ENCODE results near the gene FBXW7. TPM values are rescaled to one million over a fixed set of nuclear protein-coding genes. Genes with fewer than 3 reads are reported as not detected.

The FBXW7 gene
- total and polyA plus RNA-seq, 2 of the 13 experiments (the other 11 are each of a cell fraction or from before 2014, with no cell fraction given), result 5.0 to 40.9 TPM

GRCh38 chr4:152535903-152536544, at the start of gene FBXW7 (continued):
- TF ChIP-seq TARDBP (CRISPR knock-in tag; IDR thresholded peaks at IDR 0.05) (peak; percentile 95), ZNF564 (CRISPR knock-in tag; IDR thresholded peaks at IDR 0.05) (peak; percentile 59; the same call in 1 of the 2 replicates), PAF1 (CRISPR knock-in tag; IDR thresholded peaks at IDR 0.05) (no peak), REPIN1 (CRISPR knock-in tag; IDR thresholded peaks at IDR 0.05; ENCODE audit: borderline replicate concordance, low read depth) (peak; percentile 81), CBX5 (CRISPR knock-in tag; IDR thresholded peaks at IDR 0.05; ENCODE audit: borderline replicate concordance) (peak; percentile 58; the same call in 1 of the 2 replicates), PHF5A (CRISPR knock-in tag; IDR thresholded peaks at IDR 0.05; ENCODE audit: low read depth, unreplicated experiment) (no peak), POLR2G (IDR thresholded peaks at IDR 0.05; ENCODE audit: low read depth, low read length) (peak; percentile 92), ZNF784 (CRISPR knock-in tag; IDR thresholded peaks at IDR 0.05; ENCODE audit: borderline replicate concordance) (0 out of 2 replicates have a peak, but pooled peaks have one; percentile 38), ZNF124 (CRISPR knock-in tag; IDR thresholded peaks at IDR 0.05) (peak; percentile 48; the same call in 1 of the 2 replicates), ZNF598 (CRISPR knock-in tag; IDR thresholded peaks at IDR 0.05; ENCODE audit: borderline replicate concordance) (0 out of 2 replicates have a peak, but pooled peaks have one; percentile 62), ZNF687 (CRISPR knock-in tag; IDR thresholded peaks at IDR 0.05) (peak; percentile 92), ZNF776 (CRISPR knock-in tag; IDR thresholded peaks at IDR 0.05) (peak; percentile 69; the same call in 1 of the 2 replicates), ZFP41 (CRISPR knock-in tag; IDR thresholded peaks at IDR 0.05; ENCODE audit: borderline replicate concordance) (0 out of 2 replicates have a peak, but pooled peaks have one; percentile 61), YY1 (IDR thresholded peaks at IDR 0.05; ENCODE audit: insufficient read depth, insufficient replicate concordance, low read depth, low read length) (peak; percentile 55)
- TF ChIP-seq, protein P1, sequence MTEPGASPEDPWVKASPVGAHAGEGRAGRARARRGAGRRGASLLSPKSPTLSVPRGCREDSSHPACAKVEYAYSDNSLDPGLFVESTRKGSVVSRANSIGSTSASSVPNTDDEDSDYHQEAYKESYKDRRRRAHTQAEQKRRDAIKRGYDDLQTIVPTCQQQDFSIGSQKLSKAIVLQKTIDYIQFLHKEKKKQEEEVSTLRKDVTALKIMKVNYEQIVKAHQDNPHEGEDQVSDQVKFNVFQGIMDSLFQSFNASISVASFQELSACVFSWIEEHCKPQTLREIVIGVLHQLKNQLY (CRISPR knock-in tag; IDR thresholded peaks at IDR 0.05), result 0 out of 2 replicates have a peak, but pooled peaks have one; percentile 32
- TF ChIP-seq, protein P2, sequence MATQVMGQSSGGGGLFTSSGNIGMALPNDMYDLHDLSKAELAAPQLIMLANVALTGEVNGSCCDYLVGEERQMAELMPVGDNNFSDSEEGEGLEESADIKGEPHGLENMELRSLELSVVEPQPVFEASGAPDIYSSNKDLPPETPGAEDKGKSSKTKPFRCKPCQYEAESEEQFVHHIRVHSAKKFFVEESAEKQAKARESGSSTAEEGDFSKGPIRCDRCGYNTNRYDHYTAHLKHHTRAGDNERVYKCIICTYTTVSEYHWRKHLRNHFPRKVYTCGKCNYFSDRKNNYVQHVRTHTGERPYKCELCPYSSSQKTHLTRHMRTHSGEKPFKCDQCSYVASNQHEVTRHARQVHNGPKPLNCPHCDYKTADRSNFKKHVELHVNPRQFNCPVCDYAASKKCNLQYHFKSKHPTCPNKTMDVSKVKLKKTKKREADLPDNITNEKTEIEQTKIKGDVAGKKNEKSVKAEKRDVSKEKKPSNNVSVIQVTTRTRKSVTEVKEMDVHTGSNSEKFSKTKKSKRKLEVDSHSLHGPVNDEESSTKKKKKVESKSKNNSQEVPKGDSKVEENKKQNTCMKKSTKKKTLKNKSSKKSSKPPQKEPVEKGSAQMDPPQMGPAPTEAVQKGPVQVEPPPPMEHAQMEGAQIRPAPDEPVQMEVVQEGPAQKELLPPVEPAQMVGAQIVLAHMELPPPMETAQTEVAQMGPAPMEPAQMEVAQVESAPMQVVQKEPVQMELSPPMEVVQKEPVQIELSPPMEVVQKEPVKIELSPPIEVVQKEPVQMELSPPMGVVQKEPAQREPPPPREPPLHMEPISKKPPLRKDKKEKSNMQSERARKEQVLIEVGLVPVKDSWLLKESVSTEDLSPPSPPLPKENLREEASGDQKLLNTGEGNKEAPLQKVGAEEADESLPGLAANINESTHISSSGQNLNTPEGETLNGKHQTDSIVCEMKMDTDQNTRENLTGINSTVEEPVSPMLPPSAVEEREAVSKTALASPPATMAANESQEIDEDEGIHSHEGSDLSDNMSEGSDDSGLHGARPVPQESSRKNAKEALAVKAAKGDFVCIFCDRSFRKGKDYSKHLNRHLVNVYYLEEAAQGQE (IDR thresholded peaks at IDR 0.05; ENCODE audit: borderline replicate concordance in 1 of 2, low read depth in 1 of 2, low read length in 2 of 2), result peak in 1 of 2 experiments; percentile 54; a peak in 1 of 4 replicates
- TF ChIP-seq, protein P3, sequence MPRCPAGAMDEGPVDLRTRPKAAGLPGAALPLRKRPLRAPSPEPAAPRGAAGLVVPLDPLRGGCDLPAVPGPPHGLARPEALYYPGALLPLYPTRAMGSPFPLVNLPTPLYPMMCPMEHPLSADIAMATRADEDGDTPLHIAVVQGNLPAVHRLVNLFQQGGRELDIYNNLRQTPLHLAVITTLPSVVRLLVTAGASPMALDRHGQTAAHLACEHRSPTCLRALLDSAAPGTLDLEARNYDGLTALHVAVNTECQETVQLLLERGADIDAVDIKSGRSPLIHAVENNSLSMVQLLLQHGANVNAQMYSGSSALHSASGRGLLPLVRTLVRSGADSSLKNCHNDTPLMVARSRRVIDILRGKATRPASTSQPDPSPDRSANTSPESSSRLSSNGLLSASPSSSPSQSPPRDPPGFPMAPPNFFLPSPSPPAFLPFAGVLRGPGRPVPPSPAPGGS (CRISPR knock-in tag; IDR thresholded peaks at IDR 0.05), result 0 out of 2 replicates have a peak, but pooled peaks have one; percentile 20

Data from HepG2 (cell line).